OCI-LY3 (cell line): ENCODE data around the gene NACA2.

ENCODE experiments used
- CTCF ChIP-seq: fragments of 200-600, 300-600 bp; sonication (generic); IDR thresholded peaks from 2 replicates; pipeline ENCODE4 v1.5.1; 2014; ENCODE audit warnings: antibody characterized with exemption, low read length, low read depth
- EZH2phosphoT487 ChIP-seq: fragments of 200-600 bp; shearing (Covaris generic); IDR thresholded peaks from 2 replicates; pipeline ENCODE4 v1.6.1; 2018; ENCODE audit warnings: antibody characterized with exemption, mixed run types, low read depth

GRCh38 chr17:61619953-61620352 is 28.9 kb upstream of the NACA2 start:
- TF ChIP-seq CTCF = no peak
- no peak for TF ChIP-seq EZH2phosphoT487
